Suprapubic skin (tissue), 4 donors: Measurements from ENCODE around the gene UNC93A.
"Not testable (repeated sequence)": the region's sequence is repeated elsewhere in the genome, so short reads cannot be mapped to it uniquely, and the experiment has no call there.

Source experiments
- POLR2A ChIP-seq, 2 donors: fragments of 450-650 bp; IDR thresholded peaks; one replicate each; pipeline ENCODE4 v1.6.1; 2017; ENCODE audit warnings: antibody characterized with exemption in 2 of 2, mild to moderate bottlenecking in 2 of 2, moderate library complexity in 2 of 2
- POLR2AphosphoS5 ChIP-seq, 3 donors: sonication (generic); formaldehyde crosslinking; IDR thresholded peaks; one replicate each; pipeline ENCODE4 v1.6.1; 2017; ENCODE audit warnings: antibody characterized with exemption in 3 of 3
- TF ChIP-seq, protein P1 (sequence below), 2 donors: fragments of 200-600 bp in 1 of 2; fragments of 450-650 bp in 1 of 2; sonication (generic) in 1 of 2; IDR thresholded peaks; one replicate each; pipeline ENCODE4 v1.5.1; 2016 to 2019; ENCODE audit warnings: antibody characterized with exemption in 2 of 2, mild to moderate bottlenecking in 1 of 2, moderate library complexity in 1 of 2

DNA sequence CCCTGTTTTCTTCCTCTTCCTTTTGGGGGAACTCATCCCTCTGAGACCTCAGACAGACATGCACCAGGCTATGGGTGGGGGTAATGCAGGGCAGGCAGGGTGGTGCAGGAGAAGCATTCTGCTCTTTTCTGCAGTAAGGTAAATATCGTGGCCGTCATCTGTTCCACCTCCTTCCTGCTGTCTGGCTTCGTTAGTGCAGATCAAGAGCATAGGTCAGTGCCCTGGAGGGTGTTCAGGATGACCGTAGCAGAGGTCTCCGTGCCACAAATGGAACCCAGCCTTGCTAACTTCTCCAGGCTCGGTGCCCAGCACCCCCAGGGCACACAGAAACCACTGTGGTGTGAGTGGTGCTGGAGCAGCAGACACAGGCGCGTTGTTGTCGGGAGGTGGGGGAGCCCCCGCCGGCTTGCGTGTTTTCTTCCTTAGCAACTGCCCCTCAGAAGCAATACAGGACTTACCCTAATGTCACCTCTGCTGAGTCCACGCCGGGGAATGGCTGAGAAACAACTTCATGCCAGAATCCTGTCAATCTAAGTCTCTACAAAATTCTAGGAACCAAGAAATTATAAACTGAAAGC is 42.1 kb upstream of the UNC93A start:
- TF ChIP-seq POLR2A, POLR2AphosphoS5 (IDR thresholded peaks at IDR 0.05): not testable (repeated sequence)
- TF ChIP-seq, protein P1, sequence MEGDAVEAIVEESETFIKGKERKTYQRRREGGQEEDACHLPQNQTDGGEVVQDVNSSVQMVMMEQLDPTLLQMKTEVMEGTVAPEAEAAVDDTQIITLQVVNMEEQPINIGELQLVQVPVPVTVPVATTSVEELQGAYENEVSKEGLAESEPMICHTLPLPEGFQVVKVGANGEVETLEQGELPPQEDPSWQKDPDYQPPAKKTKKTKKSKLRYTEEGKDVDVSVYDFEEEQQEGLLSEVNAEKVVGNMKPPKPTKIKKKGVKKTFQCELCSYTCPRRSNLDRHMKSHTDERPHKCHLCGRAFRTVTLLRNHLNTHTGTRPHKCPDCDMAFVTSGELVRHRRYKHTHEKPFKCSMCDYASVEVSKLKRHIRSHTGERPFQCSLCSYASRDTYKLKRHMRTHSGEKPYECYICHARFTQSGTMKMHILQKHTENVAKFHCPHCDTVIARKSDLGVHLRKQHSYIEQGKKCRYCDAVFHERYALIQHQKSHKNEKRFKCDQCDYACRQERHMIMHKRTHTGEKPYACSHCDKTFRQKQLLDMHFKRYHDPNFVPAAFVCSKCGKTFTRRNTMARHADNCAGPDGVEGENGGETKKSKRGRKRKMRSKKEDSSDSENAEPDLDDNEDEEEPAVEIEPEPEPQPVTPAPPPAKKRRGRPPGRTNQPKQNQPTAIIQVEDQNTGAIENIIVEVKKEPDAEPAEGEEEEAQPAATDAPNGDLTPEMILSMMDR (IDR thresholded peaks at IDR 0.05): not testable (repeated sequence)
